Astrocyte of the spinal cord (primary cell): ENCODE measurements around the gene CELSR1.

ENCODE experiments used
- DNase-seq: peaks from one replicate; pipeline ENCODE4 v3.0.0; 2011; ENCODE audit warnings: low read depth, low spot score
- H3K4me3 ChIP-seq: 2 replicates; pipeline ENCODE4 v1.5.1; 2011; ENCODE audit warnings: low read depth, mild to moderate bottlenecking, low read length, moderate library complexity
- CTCF ChIP-seq: IDR thresholded peaks from 2 replicates; pipeline ENCODE4 v1.5.1; 2012; ENCODE audit warnings: low read depth, mild to moderate bottlenecking, low read length, inconsistent platforms
- in situ Hi-C: cut with HindIII; loops from 2 replicates; pipeline ENCODE4 v1.10.0; 2017; ENCODE audit warnings: low sequenced_read_pairs

Gene CELSR1

GRCh38 chr22:46574993-46575910 is 37.8 kb upstream of the CELSR1 start:
- in situ Hi-C loops, result no loop called here
- DNase-seq, result no peak
- no peak overlapping the region for H3K4me3 ChIP-seq
- no peak for TF ChIP-seq CTCF

GRCh38 chr22:46574438-46574992 is 37.1 kb upstream of the CELSR1 start:
- H3K4me3 ChIP-seq, result no peak overlapping the region
- TF ChIP-seq CTCF, result no peak
- no peak for DNase-seq
- in situ Hi-C loops, result no loop called here

GRCh38 chr22:46573781-46574437 is 36.5 kb upstream of the CELSR1 start:
- no peak for DNase-seq
- no peak overlapping the region for H3K4me3 ChIP-seq
- in situ Hi-C loops, result no loop called here
- TF ChIP-seq CTCF, result no peak

GRCh38 chr22:46572911-46573780 is 35.7 kb upstream of the CELSR1 start:
- DNase-seq, result no peak
- no peak overlapping the region for H3K4me3 ChIP-seq
- in situ Hi-C loops, result no loop called here
- TF ChIP-seq CTCF, result no peak

GRCh38 chr22:46571642-46572250 is 34.3 kb upstream of the CELSR1 start:
- no peak for TF ChIP-seq CTCF
- in situ Hi-C loops, result no loop called here
- DNase-seq, result no peak
- H3K4me3 ChIP-seq, result no peak overlapping the region
